C4-2B (cell line): ENCODE data around the gene DUOXA2.

Experiments used
- CTCF ChIP-seq: fragments of 450-650 bp; conservative IDR thresholded peaks from 2 replicates; pipeline ENCODE4 v1.5.1; 2017; ENCODE audit warnings: mild to moderate bottlenecking
- ZFX ChIP-seq: fragments of 450-650 bp; IDR thresholded peaks from 2 replicates; pipeline ENCODE4 v1.6.1; 2017

- no peak for TF ChIP-seq CTCF
- no peak for TF ChIP-seq ZFX
Observed at GRCh38 chr15:45120081-45120972, 6.2 kb downstream of the DUOXA2 start.
